Transverse colon (tissue), 4 donors: Measurements from ENCODE around the gene KLF13.

Experiments
- CTCF ChIP-seq, 5 experiments: fragments of 200-600 bp in 3 of 5; fragments of 450-650 bp in 2 of 5; sonication (generic) in 3 of 5; IDR thresholded peaks; 1 replicate in 2 of 5; 2 replicates in 3 of 5; pipeline ENCODE4 v1.5.1; 2016 to 2017; ENCODE audit warnings: antibody characterized with exemption in 5 of 5, inconsistent platforms in 3 of 5, mild to moderate bottlenecking in 2 of 5, moderate library complexity in 1 of 5
- POLR2A ChIP-seq: fragments of 450-650 bp; IDR thresholded peaks from one replicate; pipeline ENCODE4 v1.6.1; 2016; ENCODE audit warnings: antibody characterized with exemption, mild to moderate bottlenecking, moderate library complexity
- POLR2AphosphoS5 ChIP-seq, 3 donors: sonication (generic); formaldehyde crosslinking; IDR thresholded peaks; one replicate each; pipeline ENCODE4 v1.6.1; 2016; ENCODE audit warnings: antibody characterized with exemption in 3 of 3

DNA sequence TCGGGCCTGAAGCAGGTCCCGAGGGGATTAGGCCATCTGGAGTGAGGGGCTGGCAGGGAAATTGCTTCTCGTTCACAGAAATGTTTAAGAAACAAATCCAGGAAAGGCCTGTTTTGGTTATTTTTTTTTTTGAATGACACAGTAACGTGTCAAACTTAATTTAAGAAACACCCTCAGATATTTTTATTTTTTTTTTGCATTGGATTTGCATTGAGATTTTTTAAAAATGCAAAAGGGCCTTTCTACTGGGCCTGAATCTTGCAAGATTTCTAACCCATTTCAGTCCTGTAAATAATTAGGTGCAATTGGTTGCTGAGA is 25.0 kb upstream of the KLF13 start:
- TF ChIP-seq POLR2A (no peak), POLR2AphosphoS5 (IDR thresholded peaks at IDR 0.05) (no peak), CTCF (IDR thresholded peaks at IDR 0.05) (no peak)
